Measurements from ENCODE around the gene SLC7A1. TPM values are rescaled to one million over a fixed set of nuclear protein-coding genes. Genes with fewer than 3 reads are reported as not detected.

The SLC7A1 gene
- total RNA-seq, result 55.8 and 57.0 TPM in 2 replicates

DNA sequence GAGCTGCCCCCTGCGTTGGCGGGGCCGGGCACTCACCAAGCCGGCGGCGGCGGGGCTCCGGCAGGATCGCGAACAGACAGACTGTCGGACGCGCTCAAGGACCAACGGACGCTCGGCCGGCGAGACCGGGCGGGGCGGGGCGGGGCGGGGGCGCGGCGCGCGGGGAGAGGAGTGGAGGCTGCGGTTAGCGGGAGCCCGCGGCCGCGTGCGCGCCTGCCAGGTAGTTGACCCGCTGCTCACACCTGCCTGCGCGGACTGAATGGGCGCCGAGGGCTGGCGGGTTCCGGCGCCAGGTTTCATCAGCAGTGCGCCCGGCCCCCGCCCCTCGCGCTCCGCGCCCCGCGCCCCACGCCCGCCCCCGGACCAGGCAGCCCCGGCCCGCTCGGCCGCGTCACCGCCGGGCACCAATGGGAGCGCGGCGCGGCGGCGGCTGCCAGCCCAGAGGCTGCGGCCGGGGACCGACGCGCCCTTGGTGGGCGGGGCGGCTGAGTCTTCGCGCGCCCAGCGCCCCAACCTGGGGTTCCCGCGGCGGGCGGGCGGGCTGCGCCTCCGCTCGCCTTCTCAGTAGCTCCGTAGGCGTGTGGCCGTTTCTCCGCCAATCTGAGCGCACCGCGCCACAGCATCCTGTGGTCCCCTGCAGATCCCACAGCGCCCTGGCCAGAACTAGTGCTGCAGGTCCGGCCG lies at the start of gene SLC7A1:
TSS of gene SLC7A1 (minus strand) at position 309 of the 684 bp plus-strand sequence. CDS start 59,500 bp downstream, outside the sequence.

